Measurements from ENCODE around the gene HSPA12A.

DNA sequence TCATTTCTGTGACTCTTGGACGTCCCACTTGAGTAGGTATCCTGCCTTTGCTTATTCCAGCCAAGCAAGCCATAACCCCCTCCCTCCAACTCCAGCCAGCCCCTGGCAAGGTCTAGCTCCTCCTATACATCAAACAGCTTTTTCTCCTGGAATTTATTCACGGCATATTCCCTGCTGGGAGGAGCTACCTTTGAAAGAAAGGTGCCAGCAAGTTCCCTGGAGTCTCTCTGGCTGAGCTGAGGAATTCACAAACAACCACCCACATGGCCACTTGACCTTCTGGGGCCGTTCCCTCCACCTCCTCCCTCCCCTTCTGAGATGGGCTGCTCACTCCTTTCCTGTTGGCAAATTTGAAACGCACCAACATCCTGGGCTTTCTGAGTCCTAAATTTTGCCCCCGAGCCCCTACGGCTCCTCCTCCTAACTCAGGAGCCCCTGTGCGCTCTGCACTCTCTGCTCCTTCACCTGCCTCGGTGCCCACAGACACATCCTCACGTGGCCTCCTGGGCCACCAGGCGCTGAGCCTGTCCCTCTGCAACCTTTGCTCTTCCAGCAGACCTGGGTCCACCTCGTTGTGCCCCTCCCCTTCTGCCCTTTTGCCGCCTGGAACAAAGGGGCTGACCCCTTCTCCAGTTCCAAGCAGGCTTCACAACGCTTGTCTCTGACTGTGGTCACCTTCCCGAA lies 48.0 kb downstream of the HSPA12A start:
- TF ChIP-seq, protein P1, sequence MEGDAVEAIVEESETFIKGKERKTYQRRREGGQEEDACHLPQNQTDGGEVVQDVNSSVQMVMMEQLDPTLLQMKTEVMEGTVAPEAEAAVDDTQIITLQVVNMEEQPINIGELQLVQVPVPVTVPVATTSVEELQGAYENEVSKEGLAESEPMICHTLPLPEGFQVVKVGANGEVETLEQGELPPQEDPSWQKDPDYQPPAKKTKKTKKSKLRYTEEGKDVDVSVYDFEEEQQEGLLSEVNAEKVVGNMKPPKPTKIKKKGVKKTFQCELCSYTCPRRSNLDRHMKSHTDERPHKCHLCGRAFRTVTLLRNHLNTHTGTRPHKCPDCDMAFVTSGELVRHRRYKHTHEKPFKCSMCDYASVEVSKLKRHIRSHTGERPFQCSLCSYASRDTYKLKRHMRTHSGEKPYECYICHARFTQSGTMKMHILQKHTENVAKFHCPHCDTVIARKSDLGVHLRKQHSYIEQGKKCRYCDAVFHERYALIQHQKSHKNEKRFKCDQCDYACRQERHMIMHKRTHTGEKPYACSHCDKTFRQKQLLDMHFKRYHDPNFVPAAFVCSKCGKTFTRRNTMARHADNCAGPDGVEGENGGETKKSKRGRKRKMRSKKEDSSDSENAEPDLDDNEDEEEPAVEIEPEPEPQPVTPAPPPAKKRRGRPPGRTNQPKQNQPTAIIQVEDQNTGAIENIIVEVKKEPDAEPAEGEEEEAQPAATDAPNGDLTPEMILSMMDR (IDR thresholded peaks at IDR 0.05): no peak
- TF ChIP-seq NR3C1 (IDR thresholded peaks at IDR 0.05) (no peak), MYC (IDR thresholded peaks at IDR 0.05; ENCODE audit: borderline replicate concordance, low read length) (no peak), RAD21 (conservative IDR thresholded peaks at IDR 0.05 in 1 of 2, IDR thresholded peaks at IDR 0.05 in 1 of 2) (no peak), POLR2A (IDR thresholded peaks at IDR 0.05; ENCODE audit: low read length) (no peak), EP300 (IDR thresholded peaks at IDR 0.05) (no peak), RCOR1 (IDR thresholded peaks at IDR 0.05; ENCODE audit: low read depth, low read length) (no peak), EHF (CRISPR knock-in tag; IDR thresholded peaks at IDR 0.05) (no peak)
